ENCODE results near the gene MYO16. TPM values are rescaled to one million over a fixed set of nuclear protein-coding genes. Genes with fewer than 3 reads are reported as not detected.

MYO16 gene
- total RNA-seq, 1 donor from 2014 or later: 0.49 TPM

DNA sequence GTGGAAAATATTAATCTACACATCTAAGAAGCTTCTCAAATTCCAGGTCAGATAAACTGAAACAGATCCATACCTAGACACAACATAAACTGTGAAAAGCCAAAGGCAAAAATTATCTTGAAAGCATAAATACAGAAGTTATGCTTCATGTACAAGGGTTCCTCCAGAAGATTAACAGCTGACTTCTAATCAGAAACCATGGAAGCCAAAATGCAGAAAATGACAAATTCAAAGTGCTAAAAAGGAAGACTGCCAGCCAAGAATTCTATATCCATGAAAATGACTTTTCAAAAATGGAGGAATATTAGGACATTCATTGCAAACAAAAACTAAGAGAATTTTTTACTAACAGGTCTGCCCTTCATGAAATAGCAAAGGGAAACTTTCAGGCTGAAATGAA, 72.8 kb downstream of the MYO16 start:
- Histone ChIP-seq H3K4me3 (no peak overlapping the region), H3K27ac (no peak overlapping the region), H3K9me3 (peaks cover 3% of the 10 kb centered on the region), H3K27me3 (no peaks in the 10 kb centered on the region), H3K36me3 (no peaks in the 10 kb centered on the region), H3K4me1 (no peaks in the 10 kb centered on the region)
- TF ChIP-seq POLR2A (IDR thresholded peaks at IDR 0.05): no peak
- no peak for TF ChIP-seq CTCF (IDR thresholded peaks at IDR 0.05)
- TF ChIP-seq POLR2AphosphoS5 (IDR thresholded peaks at IDR 0.05; ENCODE audit: insufficient read depth in 1 of 2, low read depth in 1 of 2): no peak
- intact Hi-C loops (cut with DNase I): no loop called here
- DNase-seq (ENCODE audit: extremely low spot score in 2 of 2): no peak

- intact Hi-C loops (cut with DNase I): no loop called here
- Histone ChIP-seq H3K27ac (no peak overlapping the region), H3K27me3 (no peaks in the 10 kb centered on the region), H3K4me1 (no peaks in the 10 kb centered on the region), H3K4me3 (no peak overlapping the region), H3K36me3 (no peaks in the 10 kb centered on the region), H3K9me3 (peaks cover 3% of the 10 kb centered on the region)
- TF ChIP-seq POLR2AphosphoS5 (IDR thresholded peaks at IDR 0.05; ENCODE audit: insufficient read depth in 1 of 2, low read depth in 1 of 2): no peak
- no peak for TF ChIP-seq POLR2A (IDR thresholded peaks at IDR 0.05)
- no peak for TF ChIP-seq CTCF (IDR thresholded peaks at IDR 0.05)
- DNase-seq (ENCODE audit: extremely low spot score in 2 of 2): no peak
These were observed 75.6 kb downstream of the MYO16 start for GRCh38 chr13:108705031-108705430.

DNA sequence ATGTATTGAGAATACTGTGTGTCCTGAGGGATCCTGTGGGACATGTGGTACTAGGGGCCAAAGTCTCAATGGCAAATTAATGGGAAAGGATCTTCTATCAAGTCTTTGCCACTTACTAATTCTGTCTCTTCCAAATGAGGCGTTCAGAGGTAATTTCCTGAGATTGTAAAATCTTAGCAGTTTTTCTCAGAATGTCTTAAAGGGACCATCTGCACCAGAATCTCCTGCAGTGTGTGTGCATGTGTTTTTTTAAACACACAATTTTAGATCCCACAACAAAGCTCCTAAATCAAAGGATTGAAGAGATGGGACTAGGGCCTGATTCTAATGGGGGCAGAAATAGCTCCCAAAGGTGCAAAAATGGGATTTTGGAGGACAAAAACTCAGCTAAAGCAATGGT, 78.2 kb downstream of the MYO16 start:
- H3K4me3 ChIP-seq: no peak overlapping the region
- H3K27ac ChIP-seq: no peak overlapping the region
- no peaks in the 10 kb centered on the region for H3K36me3 ChIP-seq
- no peaks in the 10 kb centered on the region for H3K27me3 ChIP-seq
- TF ChIP-seq POLR2AphosphoS5 (IDR thresholded peaks at IDR 0.05; ENCODE audit: insufficient read depth in 1 of 2, low read depth in 1 of 2): no peak
- no peak for TF ChIP-seq CTCF (IDR thresholded peaks at IDR 0.05)
- no peak for TF ChIP-seq POLR2A (IDR thresholded peaks at IDR 0.05)
- no peaks in the 10 kb centered on the region for H3K9me3 ChIP-seq
- DNase-seq (ENCODE audit: extremely low spot score in 2 of 2): no peak
- intact Hi-C loops (cut with DNase I): no loop called here
- no peaks in the 10 kb centered on the region for H3K4me1 ChIP-seq

- no peak overlapping the region for H3K4me3 ChIP-seq
- intact Hi-C loops (cut with DNase I): no loop called here
- H3K4me1 ChIP-seq: no peaks in the 10 kb centered on the region
- no peak overlapping the region for H3K27ac ChIP-seq
- H3K36me3 ChIP-seq: no peaks in the 10 kb centered on the region
- no peak for TF ChIP-seq POLR2AphosphoS5 (IDR thresholded peaks at IDR 0.05; ENCODE audit: insufficient read depth in 1 of 2, low read depth in 1 of 2)
- no peak for TF ChIP-seq CTCF (IDR thresholded peaks at IDR 0.05)
- TF ChIP-seq POLR2A (IDR thresholded peaks at IDR 0.05): no peak
- no peaks in the 10 kb centered on the region for H3K9me3 ChIP-seq
- no peak for DNase-seq (ENCODE audit: extremely low spot score in 2 of 2)
- H3K27me3 ChIP-seq: no peaks in the 10 kb centered on the region
These were observed 79.5 kb downstream of the MYO16 start for GRCh38 chr13:108708921-108709320.

- H3K9me3 ChIP-seq: no peaks in the 10 kb centered on the region
- H3K4me1 ChIP-seq: no peaks in the 10 kb centered on the region
- no peak for TF ChIP-seq POLR2A (IDR thresholded peaks at IDR 0.05)
- TF ChIP-seq POLR2AphosphoS5 (IDR thresholded peaks at IDR 0.05; ENCODE audit: insufficient read depth in 1 of 2, low read depth in 1 of 2): no peak
- TF ChIP-seq CTCF (IDR thresholded peaks at IDR 0.05): no peak
- no peak for DNase-seq (ENCODE audit: extremely low spot score in 2 of 2)
- H3K27ac ChIP-seq: no peak overlapping the region
- H3K4me3 ChIP-seq: no peak overlapping the region
- H3K27me3 ChIP-seq: no peaks in the 10 kb centered on the region
- H3K36me3 ChIP-seq: no peaks in the 10 kb centered on the region
- intact Hi-C loops (cut with DNase I): no loop called here
These were observed 82.0 kb downstream of the MYO16 start for GRCh38 chr13:108711386-108711785.
